ENCODE data around the gene ZBTB7B. TPM values are rescaled to one million over a fixed set of nuclear protein-coding genes. Genes with fewer than 3 reads are reported as not detected.
A peak's percentile ranks its signal among the peaks of the same experiment; 100 is the strongest.

Gene ZBTB7B
- total and polyA plus RNA-seq, 9 of the 15 experiments (the other 6 are each of a cell fraction or from before 2014, with no cell fraction given), result 0.04 to 46.5 (median 15.2) TPM

GRCh38 chr1:155017041-155017945, 14.7 kb downstream of the ZBTB7B start (continued):
- TF ChIP-seq AFF4 (CRISPR knock-in tag; IDR thresholded peaks at IDR 0.05) (peak; percentile 96), HNRNPL (IDR thresholded peaks at IDR 0.05; ENCODE audit: low read depth, low read length) (peak; percentile 99), RBM15 (IDR thresholded peaks at IDR 0.05; ENCODE audit: insufficient read depth, low read length) (no peak), NEUROD1 (IDR thresholded peaks at IDR 0.05; ENCODE audit: borderline replicate concordance, low read depth, low read length, partially characterized antibody) (peak; percentile 62), REST (IDR thresholded peaks at IDR 0.05; ENCODE audit: borderline replicate concordance) (peak; percentile 91), REST (CRISPR knock-in tag; IDR thresholded peaks at IDR 0.05; ENCODE audit: low read depth) (peak; percentile 33; the same call in 1 of the 2 replicates), FOXK2 (conservative IDR thresholded peaks at IDR 0.05 in 1 of 2, IDR thresholded peaks at IDR 0.05 in 1 of 2; ENCODE audit: low read depth in 2 of 2) (no peak), HCFC1 (IDR thresholded peaks at IDR 0.05; ENCODE audit: low read depth, low read length) (peak; percentile 51), RCOR1 (IDR thresholded peaks at IDR 0.05; ENCODE audit: borderline replicate concordance in 1 of 2, low read depth in 2 of 2, low read length in 2 of 2) (peak in 1 of 2 experiments; percentile 23; a peak in 1 of 4 replicates), ZNF699 (CRISPR knock-in tag; IDR thresholded peaks at IDR 0.05; ENCODE audit: insufficient replicate concordance) (no peak), CBFA2T3 (IDR thresholded peaks at IDR 0.05) (peak; percentile 48), TFE3 (CRISPR knock-in tag; IDR thresholded peaks at IDR 0.05) (no peak), SRSF3 (IDR thresholded peaks at IDR 0.05; ENCODE audit: insufficient read depth, low read length) (no peak)

Data from K562 (cell line).